Measurements from ENCODE around the gene SLC27A4.

Gene SLC27A4

DNA sequence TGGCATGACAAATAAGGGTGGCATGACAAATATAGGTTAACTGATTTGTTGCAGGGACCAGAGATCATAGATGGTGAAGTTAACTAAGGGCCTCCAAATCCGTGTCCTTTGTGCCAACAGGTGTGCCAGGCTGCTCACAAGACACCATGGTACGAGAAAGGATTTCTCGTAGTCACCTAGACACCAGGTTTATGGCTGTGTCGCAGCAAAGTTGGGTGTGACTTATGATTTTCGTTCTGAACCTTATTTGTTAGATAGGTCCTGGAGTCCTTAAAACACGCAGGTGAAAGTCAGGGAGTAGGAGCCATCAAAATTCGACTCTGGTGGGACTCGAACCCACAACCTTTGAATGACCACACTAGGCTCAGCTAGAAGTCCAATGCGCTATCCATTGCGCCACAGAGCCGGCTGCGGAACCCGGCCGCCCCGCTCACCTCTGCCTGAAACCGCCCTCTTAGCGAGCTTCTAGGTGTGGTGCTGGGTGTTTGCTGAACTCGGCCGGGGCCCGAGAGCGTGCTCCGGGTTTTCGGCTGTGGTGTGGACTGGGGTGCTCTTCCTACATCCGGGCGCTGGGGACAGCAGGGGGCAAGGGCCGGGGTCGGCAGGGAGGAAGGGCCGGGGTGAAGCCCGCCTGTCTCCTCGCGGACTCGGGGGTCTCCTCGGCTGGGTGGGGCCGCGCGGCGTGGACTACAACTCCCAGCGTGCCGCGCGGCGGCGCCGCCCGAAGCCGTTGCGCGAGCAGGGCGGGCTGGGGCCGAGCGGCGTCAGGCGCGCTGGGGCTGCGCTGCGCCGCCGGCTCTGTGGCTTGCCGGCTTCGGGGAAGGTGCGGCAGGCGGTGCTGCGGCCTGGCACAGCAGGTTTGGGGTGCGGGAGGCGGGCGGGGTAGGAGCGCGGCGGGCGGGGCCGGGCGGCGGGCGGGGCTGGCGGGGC lies at the start of gene SLC27A4:
SLC27A4 (plus strand) TSS at position 767 of the 930 bp plus-strand sequence. CDS start 2,606 bp downstream, outside the sequence.
- peak; percentile 31 to 52 for DNase-seq (ENCODE audit: low read depth in 2 of 2, low spot score in 1 of 2)

- DNase-seq (ENCODE audit: low read depth in 2 of 2, low spot score in 1 of 2) = no peak
Measured at GRCh38 chr9:128292009-128292408, 48.3 kb upstream of the SLC27A4 start.

DNA sequence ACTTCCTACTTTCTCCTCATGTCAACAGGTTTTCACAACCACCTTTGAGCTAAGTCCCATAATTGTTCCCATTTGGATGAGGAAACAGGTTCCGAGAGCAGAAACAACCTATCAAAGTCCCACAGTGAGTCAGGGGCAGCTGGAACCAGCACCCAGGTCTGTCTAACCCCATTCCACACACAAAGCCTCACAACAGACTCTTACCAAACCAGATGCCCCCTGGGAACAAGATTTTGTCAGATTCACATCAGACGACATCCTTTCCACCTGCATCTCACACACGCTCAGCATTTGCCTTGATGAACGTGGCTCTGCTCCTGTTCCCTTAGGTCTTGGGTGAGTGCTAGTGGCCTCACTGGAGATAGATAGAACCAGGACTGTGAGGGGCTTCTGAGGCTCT lies 47.2 kb upstream of the SLC27A4 start:
- no peak for DNase-seq (ENCODE audit: low read depth in 2 of 2, low spot score in 1 of 2)

GRCh38 chr9:128294142-128294541 lies 46.2 kb upstream of the SLC27A4 start:
- DNase-seq (ENCODE audit: low read depth in 2 of 2, low spot score in 1 of 2) = no peak

DNA sequence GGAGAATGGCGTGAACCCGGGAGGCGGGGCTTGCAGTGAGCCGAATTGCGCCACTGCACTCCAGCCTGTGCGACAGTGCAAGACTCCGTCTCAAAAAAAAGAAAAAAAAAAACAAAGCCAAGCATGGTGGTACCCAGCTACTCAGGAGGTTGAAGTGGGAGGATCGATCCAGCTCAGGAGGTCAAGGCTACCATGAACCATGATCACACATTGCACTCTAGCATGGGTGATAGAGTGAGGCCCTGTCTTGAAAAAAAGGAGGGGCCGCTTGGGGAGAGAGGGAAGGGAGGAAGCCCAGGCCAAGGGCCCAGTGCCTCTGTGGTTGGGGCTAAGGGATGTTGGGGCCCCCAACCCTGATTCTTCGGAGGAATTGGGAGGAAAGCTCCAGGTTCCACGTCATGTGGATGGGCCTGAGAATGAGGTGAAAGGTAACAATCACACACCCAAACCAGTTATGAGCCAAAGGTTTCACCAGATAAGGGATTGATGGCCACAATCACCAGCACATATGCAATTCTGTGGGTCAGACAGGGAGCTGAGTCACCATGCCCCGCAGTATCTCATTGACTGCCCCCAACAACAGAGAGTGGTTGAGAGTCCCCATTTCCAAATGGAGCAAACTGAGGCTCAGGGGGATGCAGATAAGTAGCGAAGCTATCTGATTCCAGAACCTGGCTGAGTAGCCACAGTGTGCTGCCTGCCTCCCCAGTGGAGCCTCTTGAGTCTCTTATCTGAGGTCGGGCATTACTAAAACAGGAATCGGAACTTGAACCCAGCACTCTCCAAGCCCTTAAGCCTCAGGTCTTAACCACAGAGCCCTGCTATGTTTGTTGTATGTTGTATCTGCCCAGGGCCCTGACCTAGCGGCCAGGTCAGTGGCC lies 43.7 kb upstream of the SLC27A4 start:
- no peak for DNase-seq (ENCODE audit: low read depth in 2 of 2, low spot score in 1 of 2)

GRCh38 chr9:128297221-128297773 lies 43.0 kb upstream of the SLC27A4 start:
- no peak for DNase-seq (ENCODE audit: low read depth in 2 of 2, low spot score in 1 of 2)

DNA sequence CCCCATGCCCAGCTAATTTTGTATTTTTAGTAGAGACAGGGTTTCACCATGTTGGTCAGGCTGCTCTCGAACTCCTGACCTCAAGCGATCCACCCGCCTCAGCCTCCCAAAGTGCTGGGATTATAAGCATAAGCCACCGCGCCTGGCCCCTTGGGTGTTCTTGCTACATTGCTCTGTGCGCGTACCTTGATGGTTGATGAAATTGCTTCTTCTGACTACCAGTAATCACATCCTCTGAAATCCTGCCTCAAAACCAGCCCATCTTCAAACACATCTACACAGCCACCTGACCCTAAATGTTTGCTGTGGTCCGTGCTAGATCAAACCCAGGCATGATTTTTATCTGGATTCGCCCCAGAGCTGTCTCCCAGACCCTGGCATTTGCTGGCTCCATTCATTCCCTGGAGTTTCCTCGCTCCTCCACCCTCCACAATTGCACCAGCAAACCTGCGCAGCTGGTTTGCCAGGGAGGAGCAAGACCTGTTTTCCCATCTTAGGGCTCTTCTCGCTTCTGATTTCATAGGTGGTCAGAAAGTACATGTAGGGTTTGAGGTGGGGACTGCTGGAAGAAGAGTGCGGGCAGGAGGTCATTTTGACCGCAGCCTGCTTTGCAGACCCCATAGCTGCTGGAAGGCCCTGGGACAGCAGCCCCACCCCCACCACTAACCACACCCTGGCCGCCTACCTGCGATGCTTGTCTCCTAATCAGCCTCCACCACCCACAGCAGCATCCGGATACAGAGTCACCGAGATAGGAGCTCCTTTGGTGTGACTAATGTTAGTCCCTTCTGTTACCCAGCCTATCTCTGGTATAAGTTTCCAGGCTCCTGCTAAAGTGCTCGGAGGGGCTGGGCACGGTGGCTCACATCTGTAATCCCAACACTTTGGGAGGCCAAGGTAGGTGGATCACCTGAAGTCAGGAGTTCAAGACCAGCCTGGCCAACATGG lies 41.5 kb upstream of the SLC27A4 start:
- DNase-seq (ENCODE audit: low read depth in 2 of 2, low spot score in 1 of 2) = no peak

DNA sequence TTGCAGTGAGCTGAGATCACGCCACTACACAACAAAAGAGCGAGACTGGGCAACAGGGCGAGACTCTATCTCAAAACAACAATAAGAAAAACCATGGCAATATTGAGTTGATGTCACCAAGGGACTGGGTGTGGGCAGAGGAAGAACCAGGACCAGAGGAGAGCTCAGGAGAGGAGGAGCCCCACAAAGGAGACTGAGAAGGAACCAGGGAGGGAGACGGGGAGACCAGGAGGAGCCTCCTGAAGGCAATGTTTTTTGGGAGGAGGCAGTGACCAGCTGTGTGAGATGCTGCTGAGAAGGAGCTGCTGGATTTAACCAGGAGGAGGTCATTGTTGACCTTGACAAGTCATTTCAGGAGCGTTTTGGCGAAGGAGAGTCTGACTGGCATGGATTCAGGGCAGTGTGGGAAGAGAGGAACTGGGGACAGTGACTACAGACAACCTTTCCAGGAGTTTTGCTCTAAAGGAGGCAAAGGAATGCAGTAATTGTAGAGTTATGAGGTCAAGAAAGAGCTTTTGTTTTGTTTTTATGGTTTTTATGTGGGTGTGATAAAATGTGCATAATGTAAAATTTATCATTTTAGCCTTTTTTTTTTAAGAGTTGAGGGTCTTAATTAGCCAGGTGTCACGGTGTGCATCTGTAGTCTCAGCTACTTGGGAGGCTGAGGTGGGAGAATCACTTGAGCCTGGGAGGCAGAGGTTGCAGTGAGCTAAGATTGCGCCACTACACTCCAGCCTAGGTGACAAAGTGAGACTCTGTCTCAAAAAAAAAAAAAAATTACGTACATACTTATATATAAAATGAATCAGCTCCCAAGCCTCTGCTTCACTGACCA lies 36.0 kb upstream of the SLC27A4 start:
- DNase-seq (ENCODE audit: low read depth in 2 of 2, low spot score in 1 of 2) = no peak

- no peak for DNase-seq (ENCODE audit: low read depth in 2 of 2, low spot score in 1 of 2)
Measured at GRCh38 chr9:128304971-128305288, 35.4 kb upstream of the SLC27A4 start.

DNA sequence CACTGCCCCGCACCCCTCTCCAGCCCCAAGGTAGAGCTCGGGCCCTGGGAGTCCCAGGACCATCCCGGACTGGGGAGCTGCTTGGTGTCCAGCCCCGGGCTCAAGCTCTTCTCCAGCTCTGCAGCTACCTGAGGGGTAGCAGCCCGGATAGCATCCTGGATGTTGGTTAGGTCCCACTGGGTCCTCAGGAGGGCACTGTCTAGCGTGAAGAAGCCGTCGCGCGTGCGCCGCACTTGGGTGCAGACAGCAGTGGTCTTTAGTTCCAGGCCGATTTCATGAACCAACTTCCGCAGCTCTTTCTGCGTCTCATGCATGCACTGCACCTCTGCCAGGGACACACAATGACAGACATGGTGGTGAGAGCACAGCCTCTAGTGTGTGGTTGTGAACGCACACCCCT lies 30.8 kb upstream of the SLC27A4 start:
- no peak for DNase-seq (ENCODE audit: low read depth in 2 of 2, low spot score in 1 of 2)

DNA sequence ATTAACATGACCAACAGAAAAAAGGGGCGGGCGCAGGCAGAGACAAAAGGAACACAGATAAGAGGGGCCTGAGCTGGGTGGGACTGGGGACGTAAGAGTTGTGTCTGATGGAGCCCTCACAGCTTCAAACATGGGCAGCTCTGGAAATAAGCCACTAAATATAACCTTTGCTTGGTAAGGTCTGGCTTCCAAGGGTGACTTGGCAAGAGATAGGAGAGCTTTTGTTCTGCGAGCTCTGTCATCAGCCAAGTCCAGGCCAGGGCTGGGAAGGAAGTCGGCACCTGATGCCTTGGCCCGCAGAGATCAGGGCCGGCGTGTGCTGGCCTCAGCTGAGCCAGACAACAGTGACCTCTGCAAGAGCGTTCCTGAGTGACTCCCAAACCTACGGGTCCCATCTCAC lies 29.9 kb upstream of the SLC27A4 start:
- DNase-seq (ENCODE audit: low read depth in 2 of 2, low spot score in 1 of 2) = no peak

- no peak for DNase-seq (ENCODE audit: low read depth in 2 of 2, low spot score in 1 of 2)
Measured at GRCh38 chr9:128314697-128315096, 25.6 kb upstream of the SLC27A4 start.

DNA sequence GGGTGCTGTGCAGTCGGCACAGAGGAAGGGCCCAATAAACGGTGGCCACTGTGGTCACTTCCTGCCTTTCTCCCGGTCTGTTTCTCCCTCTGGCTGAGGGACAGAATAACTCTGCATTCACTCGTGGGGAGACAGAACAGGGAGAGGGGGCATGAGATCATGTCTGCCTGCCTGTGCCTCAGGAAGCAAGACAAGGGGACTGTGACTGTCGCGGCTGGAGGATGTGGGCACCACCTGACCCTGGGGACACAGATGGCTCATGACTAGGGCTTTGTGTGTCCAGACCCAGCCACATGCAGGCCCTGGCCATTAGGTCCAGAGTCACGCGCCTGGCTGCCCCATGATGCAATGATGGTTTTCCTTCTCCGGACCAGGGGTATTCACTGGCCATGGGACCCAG lies 23.9 kb upstream of the SLC27A4 start:
- no peak for DNase-seq (ENCODE audit: low read depth in 2 of 2, low spot score in 1 of 2)

DNA sequence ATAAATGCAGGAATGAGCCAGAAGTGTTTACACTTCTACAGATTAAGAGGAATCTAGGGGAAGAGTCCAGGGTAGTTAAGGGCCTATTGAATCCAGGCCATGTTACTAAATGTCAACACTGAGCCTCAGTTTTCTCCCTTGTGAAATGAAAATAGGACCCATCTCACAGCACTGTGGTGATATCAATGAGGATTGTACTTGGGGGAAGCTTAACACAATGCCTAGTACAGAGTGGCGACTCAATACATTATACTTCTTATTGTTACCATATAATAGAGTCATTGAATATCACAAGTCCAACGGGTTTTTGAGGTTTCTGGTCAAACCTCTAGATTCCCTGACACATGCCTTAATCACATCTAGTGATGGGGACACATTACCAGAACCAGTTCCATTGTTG lies 22.7 kb upstream of the SLC27A4 start:
- no peak for DNase-seq (ENCODE audit: low read depth in 2 of 2, low spot score in 1 of 2)

DNA sequence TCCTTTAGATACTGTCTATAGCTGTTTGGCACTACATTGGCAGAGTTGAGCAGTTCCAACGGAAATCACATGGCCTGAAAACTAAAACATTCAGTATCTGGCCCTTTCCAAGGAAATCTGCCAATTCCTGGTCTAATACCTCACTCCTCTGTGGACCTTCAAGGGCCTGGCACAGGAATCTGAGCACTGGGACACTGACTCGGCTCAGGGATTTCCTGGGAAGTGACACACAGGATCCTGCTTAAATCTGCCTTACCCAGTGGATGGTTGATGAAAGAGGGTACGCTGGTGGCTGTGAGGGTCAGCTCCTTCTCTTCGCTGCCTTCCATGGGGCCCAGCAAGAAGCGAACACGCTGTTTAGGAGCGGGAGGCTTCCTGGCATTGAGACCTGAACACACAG lies 19.0 kb upstream of the SLC27A4 start:
- DNase-seq (ENCODE audit: low read depth in 2 of 2, low spot score in 1 of 2) = no peak

DNA sequence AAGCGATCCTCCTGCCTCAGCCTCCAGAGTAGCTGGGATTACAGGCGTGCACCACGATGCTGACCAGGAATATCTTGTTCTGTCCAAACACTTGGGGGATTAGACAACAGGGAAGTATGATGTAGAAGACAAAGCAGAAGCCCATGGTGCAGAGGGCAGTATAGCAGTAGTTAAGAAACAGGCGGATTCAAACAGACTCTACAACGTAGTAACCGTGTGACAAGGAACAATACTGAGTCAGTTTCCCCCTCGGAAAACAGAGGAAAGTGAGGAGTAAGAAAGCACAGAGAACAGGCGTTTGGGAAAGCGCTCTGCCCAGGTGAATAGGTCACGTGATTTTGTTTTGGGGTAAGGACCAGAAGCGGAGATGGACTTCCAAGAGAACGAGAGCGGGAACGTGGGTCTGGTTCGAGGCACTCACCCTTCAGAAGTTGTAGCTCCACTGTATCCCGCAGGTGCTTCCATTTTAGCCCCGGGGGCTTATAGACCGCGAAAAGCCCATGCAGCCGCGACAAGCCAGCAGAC lies 18.4 kb upstream of the SLC27A4 start:
- no peak for DNase-seq (ENCODE audit: low read depth in 2 of 2, low spot score in 1 of 2)

DNA sequence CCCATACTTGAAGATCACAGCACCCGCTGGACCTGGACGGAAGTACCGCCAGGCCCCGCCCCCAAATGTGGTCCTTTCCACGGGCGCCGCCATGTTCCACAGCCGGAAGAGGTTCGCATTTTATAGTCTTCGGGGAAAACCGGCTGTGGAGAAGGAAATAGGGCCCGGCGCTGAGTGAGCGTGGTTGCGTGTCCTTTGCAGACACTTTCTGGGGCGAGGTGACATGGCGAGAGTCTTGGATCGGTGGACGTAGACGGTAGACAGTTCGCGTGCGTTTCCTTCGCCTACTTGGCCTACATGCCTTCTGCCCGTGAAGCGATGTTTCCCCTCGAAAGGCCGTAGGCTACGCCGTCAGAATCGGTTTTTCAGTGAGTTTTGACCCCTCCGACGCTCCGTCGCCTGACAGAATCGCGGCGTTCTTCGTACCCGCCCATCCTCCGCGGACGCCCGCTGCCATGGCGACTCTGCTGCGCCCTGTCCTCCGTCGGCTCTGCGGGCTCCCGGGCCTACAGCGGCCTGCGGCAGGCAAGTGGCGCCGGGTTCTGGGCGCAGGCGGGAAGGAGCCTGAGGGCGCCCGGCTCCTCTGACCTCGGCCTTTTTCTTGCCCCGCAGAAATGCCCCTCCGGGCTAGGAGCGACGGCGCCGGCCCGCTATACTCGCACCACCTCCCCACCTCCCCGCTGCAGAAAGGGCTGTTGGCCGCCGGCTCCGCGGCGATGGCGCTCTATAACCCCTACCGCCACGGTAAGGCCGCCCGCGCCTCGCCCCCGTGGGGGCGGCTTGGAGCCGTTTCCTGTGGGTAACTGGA lies 17.7 kb upstream of the SLC27A4 start, which contains the start of the genes COQ4 and TRUB2:
COQ4 (plus strand) TSS at position 436 of the 808 bp plus-strand sequence; CDS start at position 456, 20 bp downstream.
TRUB2 (minus strand) TSS at position 44 of the 808 bp plus-strand sequence; CDS start at position 5, 39 bp downstream.
- DNase-seq (ENCODE audit: low read depth in 2 of 2, low spot score in 1 of 2) = peak; percentile 85 to 86

DNA sequence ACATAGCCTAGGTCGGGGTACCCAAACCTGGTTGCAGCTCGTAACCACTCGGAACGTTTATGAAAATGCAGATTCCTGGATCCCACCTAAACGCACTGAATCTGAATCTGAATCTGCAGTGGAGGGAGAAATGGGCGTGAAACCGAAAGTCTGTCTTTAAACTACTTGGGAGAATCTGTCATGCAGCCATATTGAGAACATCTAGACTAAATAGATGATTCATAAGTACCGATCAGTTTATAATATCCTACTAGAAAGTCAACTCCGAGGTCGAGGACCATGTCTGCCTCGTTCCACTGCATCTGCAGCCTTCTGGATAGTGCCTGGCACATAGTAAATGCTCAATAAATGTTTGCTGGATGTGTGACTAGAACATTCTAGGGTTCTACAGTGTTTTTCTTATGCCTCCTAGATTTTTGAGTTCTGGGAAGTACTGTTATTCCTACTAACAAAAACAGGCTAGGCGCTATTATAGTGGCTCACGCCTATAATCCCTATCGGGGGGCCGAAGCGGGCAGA lies 17.1 kb upstream of the SLC27A4 start:
- no peak for DNase-seq (ENCODE audit: low read depth in 2 of 2, low spot score in 1 of 2)

Data from stimulated activated CD8-positive, alpha-beta memory T cell treated with anti-CD3 and anti-CD28 coated beads, Interleukin-4, amount 100 ng/mL, for 1 hour (primary cell).